Activated CD4-positive, CD25-positive, alpha-beta regulatory T cell treated with anti-CD3 and anti-CD28 coated beads, Interleukin-2, amount 50 U/mL, for 72 hours (primary cell): ENCODE data around the gene CAP2.
"Not testable (repeated sequence)": the region's sequence is repeated elsewhere in the genome, so short reads cannot be mapped to it uniquely, and the experiment has no call there.

Source experiments
- DNase-seq: peaks from one replicate; pipeline ENCODE4 v3.0.0; 2021

Gene CAP2

GRCh38 chr6:17585766-17586490 is 192.5 kb downstream of the CAP2 start:
- DNase-seq = no peak

- DNase-seq = not testable (repeated sequence)
Observed at GRCh38 chr6:17586623-17587022, 193.2 kb downstream of the CAP2 start.

- DNase-seq = no peak
Observed at GRCh38 chr6:17588011-17588410, 194.6 kb downstream of the CAP2 start.

GRCh38 chr6:17589406-17590096 is 196.2 kb downstream of the CAP2 start:
- DNase-seq = no peak

- no peak for DNase-seq
Observed at GRCh38 chr6:17591287-17591686, 197.9 kb downstream of the CAP2 start.

GRCh38 chr6:17593246-17593645 is 199.9 kb downstream of the CAP2 start:
- no peak for DNase-seq

GRCh38 chr6:17596085-17596484 is 202.7 kb downstream of the CAP2 start:
- DNase-seq = no peak

- DNase-seq = peak; percentile 94
Observed at GRCh38 chr6:17599877-17600526, 206.6 kb downstream of the CAP2 start, which contains the start of gene FAM8A1. FAM8A1 (plus strand) TSS chr6:17600302; CDS start chr6:17600410, 108 bp downstream.

GRCh38 chr6:17600527-17601385 is 207.4 kb downstream of the CAP2 start:
- DNase-seq = peak; percentile 67

- no peak for DNase-seq
Observed at GRCh38 chr6:17601386-17601703, 207.9 kb downstream of the CAP2 start.

GRCh38 chr6:17602888-17603287 is 209.5 kb downstream of the CAP2 start:
- no peak for DNase-seq

- DNase-seq = no peak
Observed at GRCh38 chr6:17606606-17607005, 213.2 kb downstream of the CAP2 start.
